Thyroid gland (tissue), 4 donors: ENCODE measurements around the gene EMP2. TPM values are rescaled to one million over a fixed set of nuclear protein-coding genes. Genes with fewer than 3 reads are reported as not detected.

Source experiments
- DNase-seq, 2 donors: peaks; one replicate each; pipeline ENCODE4 v3.0.0-alpha.2; 2019
- H3K27ac ChIP-seq, 3 donors: fragments of 200-600 bp; sonication (generic); 1 replicate in 2 of 3; 2 replicates in 1 of 3; pipeline ENCODE4 v1.5.1; 2016 to 2019; ENCODE audit warnings: mild to moderate bottlenecking in 1 of 3, moderate library complexity in 1 of 3
- H3K27me3 ChIP-seq: fragments of 200-600 bp; sonication (generic); one replicate; pipeline ENCODE4 v1.5.1; 2019
- H3K36me3 ChIP-seq, 2 donors: fragments of 200-600 bp; sonication (generic); one replicate each; pipeline ENCODE4 v1.5.1; 2016 to 2019
- H3K4me1 ChIP-seq, 2 donors: fragments of 200-600 bp; sonication (generic); one replicate each; pipeline ENCODE4 v1.5.1; 2017 to 2019
- H3K4me3 ChIP-seq, 3 donors: fragments of 200-600 bp; sonication (generic); replicated peaks in 1 of 3; 1 replicate in 2 of 3; 2 replicates in 1 of 3; pipeline ENCODE4 v1.5.1; 2016; ENCODE audit warnings: mild to moderate bottlenecking in 1 of 3
- H3K9me3 ChIP-seq: fragments of 200-600 bp; sonication (generic); one replicate; pipeline ENCODE4 v1.5.1; 2017
- CTCF ChIP-seq, 6 experiments: fragments of 200-600 bp in 3 of 6; fragments of 450-650 bp in 3 of 6; sonication (generic) in 3 of 6; IDR thresholded peaks; one replicate each; pipeline ENCODE4 v1.5.1; 2016 to 2019; ENCODE audit warnings: antibody characterized with exemption in 6 of 6, mild to moderate bottlenecking in 2 of 6, inconsistent platforms in 1 of 6, moderate library complexity in 1 of 6
- POLR2A ChIP-seq, 2 donors: fragments of 450-650 bp; IDR thresholded peaks; one replicate each; pipeline ENCODE4 v1.6.1; 2017; ENCODE audit warnings: antibody characterized with exemption in 2 of 2, mild to moderate bottlenecking in 2 of 2, moderate library complexity in 1 of 2
- WGBS, 2 donors: methylation state at CpG; one replicate each; pipeline ENCODE4 v1.1.5; 2017; 5-methylcytosine and 5-hydroxymethylcytosine counted together
- intact Hi-C: fragments of 100-400 bp; cut with DNase I; formaldehyde crosslinking; loops from one replicate; pipeline ENCODE4 v1.15.1; 2023
- total RNA-seq, 4 donors: library from RNA; depleted of rRNA; stranded (reverse); fragments of >200 nt; gene quantifications; one replicate each; pipeline ENCODE4 v1.2.3, GENCODE V29; 2016

Gene EMP2
- total RNA-seq, 4 donors from 2014 or later, result 17.9 to 37.5 (median 23.1) TPM

DNA sequence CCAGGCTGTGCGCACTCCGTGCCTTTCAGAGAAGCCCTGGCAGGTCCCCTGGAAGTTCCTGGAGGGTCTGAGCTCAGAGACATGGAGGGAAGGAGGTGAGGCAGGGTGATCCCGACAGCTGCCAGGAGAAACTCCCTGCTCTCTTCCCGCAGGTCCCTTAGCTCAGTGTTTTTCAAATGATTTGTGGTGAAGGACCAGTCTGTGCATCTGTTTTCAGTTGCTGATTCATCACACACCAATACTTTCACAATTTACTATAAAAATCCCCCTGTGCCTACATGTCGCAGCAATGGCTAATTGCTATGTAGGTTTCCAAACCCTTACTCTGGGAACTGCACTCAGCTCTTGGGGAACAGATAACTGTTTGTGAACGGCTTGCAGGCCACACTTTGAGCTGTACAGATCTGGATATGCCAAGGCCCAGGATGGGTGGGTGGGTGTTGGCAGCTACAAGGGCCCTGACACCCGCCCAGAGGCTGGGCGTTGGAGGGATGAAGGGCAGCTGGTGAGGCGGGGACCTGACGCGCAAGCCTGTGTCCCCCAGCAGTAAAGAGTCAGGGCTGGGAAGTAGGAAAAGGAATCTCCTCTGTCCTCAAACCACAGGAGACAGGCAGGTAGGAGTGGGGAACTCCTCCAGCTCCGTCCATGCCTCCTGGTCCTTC lies 20.5 kb upstream of the EMP2 start:
- Histone ChIP-seq H3K4me3 (no peak overlapping the region), H3K36me3 (no peaks in the 10 kb centered on the region), H3K27ac (no peak overlapping the region), H3K4me1 (no peaks in the 10 kb centered on the region), H3K27me3 (no peaks in the 10 kb centered on the region), H3K9me3 (no peaks in the 10 kb centered on the region)
- no peak for TF ChIP-seq POLR2A (IDR thresholded peaks at IDR 0.05)
- TF ChIP-seq CTCF (IDR thresholded peaks at IDR 0.05), result no peak
- intact Hi-C loops, result no loop called here
- WGBS, 2 donors, result 75 to 81% methylated on average over 12 of the region's 12 CpGs
- DNase-seq, result no peak

- no peak for DNase-seq
- TF ChIP-seq CTCF (IDR thresholded peaks at IDR 0.05), result no peak
- no peak for TF ChIP-seq POLR2A (IDR thresholded peaks at IDR 0.05)
- Histone ChIP-seq H3K36me3 (no peaks in the 10 kb centered on the region), H3K27me3 (no peaks in the 10 kb centered on the region), H3K27ac (no peak overlapping the region), H3K4me3 (no peak overlapping the region), H3K4me1 (peaks cover 0 to 1% of the 10 kb centered on the region in 2 donors), H3K9me3 (no peaks in the 10 kb centered on the region)
- WGBS, 2 donors, result 93 to 94% methylated on average over 6 to 7 of the region's 7 CpGs
- intact Hi-C loops, result no loop called here
Measured at GRCh38 chr16:10599626-10600025, 19.2 kb upstream of the EMP2 start.

- TF ChIP-seq POLR2A (IDR thresholded peaks at IDR 0.05) (no peak), CTCF (IDR thresholded peaks at IDR 0.05) (no peak)
- DNase-seq, result peak; percentile 21 to 22
- peaks cover 0 to 4% of the 10 kb centered on the region in 2 donors for H3K4me1 ChIP-seq
- no peak overlapping the region for H3K27ac ChIP-seq
- 35 to 49% methylated on average over 9 to 11 of the region's 11 CpGs for WGBS, 2 donors
- H3K9me3 ChIP-seq, result no peaks in the 10 kb centered on the region
- intact Hi-C loops, result no loop called here
- H3K36me3 ChIP-seq, result no peaks in the 10 kb centered on the region
- no peak overlapping the region for H3K4me3 ChIP-seq
- H3K27me3 ChIP-seq, result no peaks in the 10 kb centered on the region
Measured at GRCh38 chr16:10598157-10598556, 17.8 kb upstream of the EMP2 start.

DNA sequence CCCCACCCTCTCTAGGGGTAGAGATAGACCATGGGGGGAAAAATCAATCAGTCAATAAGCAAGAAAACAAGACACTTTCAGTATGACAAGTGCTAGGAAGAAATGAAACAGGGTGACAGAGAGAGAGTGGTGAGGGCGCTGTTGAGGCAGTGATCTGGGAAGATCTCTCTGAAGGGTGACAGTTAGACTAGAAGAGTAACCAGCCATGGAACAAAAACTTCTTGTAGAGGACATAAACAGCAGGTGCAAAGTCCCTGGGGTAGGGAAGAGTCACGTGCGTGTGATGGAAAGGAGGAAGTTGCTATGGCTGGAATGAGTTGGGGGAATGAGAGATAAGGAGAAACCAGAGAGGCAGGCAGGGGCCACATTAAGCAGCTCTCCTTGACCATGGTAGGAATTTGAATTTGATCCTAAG lies 16.8 kb upstream of the EMP2 start:
- intact Hi-C loops, result no loop called here
- H3K4me1 ChIP-seq, result peaks cover 0 to 4% of the 10 kb centered on the region in 2 donors
- no peak for DNase-seq

More for the DNA sequence above, 16.8 kb upstream of the EMP2 start:
- Histone ChIP-seq H3K27me3 (no peaks in the 10 kb centered on the region), H3K4me3 (no peak overlapping the region), H3K27ac (no peak overlapping the region), H3K36me3 (no peaks in the 10 kb centered on the region), H3K9me3 (no peaks in the 10 kb centered on the region)
- TF ChIP-seq POLR2A (IDR thresholded peaks at IDR 0.05) (no peak), CTCF (IDR thresholded peaks at IDR 0.05) (no peak)
- 81 to 85% methylated on average over 3 of the region's 3 CpGs for WGBS, 2 donors
